ENCODE data around the gene TGM6.

Gene TGM6

GRCh38 chr20:2455771-2456497 lies 75.2 kb downstream of the TGM6 start:
- TF ChIP-seq CEBPB (IDR thresholded peaks at IDR 0.05), result no peak
- no peak for TF ChIP-seq TCF12 (IDR thresholded peaks at IDR 0.05; ENCODE audit: low read depth)
- no peak for TF ChIP-seq TAF1 (IDR thresholded peaks at IDR 0.05; ENCODE audit: low read depth)
- TF ChIP-seq RAD21 (IDR thresholded peaks at IDR 0.05; ENCODE audit: low read depth), result no peak
- TF ChIP-seq FOXM1 (IDR thresholded peaks at IDR 0.05; ENCODE audit: borderline replicate concordance, low read depth), result no peak
- TF ChIP-seq NFIC (IDR thresholded peaks at IDR 0.05), result no peak
- TF ChIP-seq USF1 (IDR thresholded peaks at IDR 0.05), result no peak
- no peak for TF ChIP-seq EP300 (IDR thresholded peaks at IDR 0.05; ENCODE audit: borderline replicate concordance)
- no peak for TF ChIP-seq MAX (IDR thresholded peaks at IDR 0.05)
- TF ChIP-seq YY1 (IDR thresholded peaks at IDR 0.05; ENCODE audit: low read depth), result no peak
- TF ChIP-seq EGR1 (IDR thresholded peaks at IDR 0.05), result no peak
- TF ChIP-seq ZBTB7A (IDR thresholded peaks at IDR 0.05; ENCODE audit: low read depth), result no peak
- no peak for TF ChIP-seq CREB1 (IDR thresholded peaks at IDR 0.05; ENCODE audit: low read depth)
- no peak for TF ChIP-seq REST (IDR thresholded peaks at IDR 0.05; ENCODE audit: low read depth)
- TF ChIP-seq TEAD4 (IDR thresholded peaks at IDR 0.05), result no peak

- no peak for TF ChIP-seq TEAD4 (IDR thresholded peaks at IDR 0.05)
- TF ChIP-seq MAX (IDR thresholded peaks at IDR 0.05), result no peak
- TF ChIP-seq USF1 (IDR thresholded peaks at IDR 0.05), result no peak
- no peak for TF ChIP-seq EP300 (IDR thresholded peaks at IDR 0.05; ENCODE audit: borderline replicate concordance)
- TF ChIP-seq CREB1 (IDR thresholded peaks at IDR 0.05; ENCODE audit: low read depth), result no peak
- no peak for TF ChIP-seq REST (IDR thresholded peaks at IDR 0.05; ENCODE audit: low read depth)
- no peak for TF ChIP-seq EGR1 (IDR thresholded peaks at IDR 0.05)
- TF ChIP-seq ZBTB7A (IDR thresholded peaks at IDR 0.05; ENCODE audit: low read depth), result no peak
- TF ChIP-seq RAD21 (IDR thresholded peaks at IDR 0.05; ENCODE audit: low read depth), result no peak
- TF ChIP-seq CEBPB (IDR thresholded peaks at IDR 0.05), result no peak
Measured at GRCh38 chr20:2458919-2459499, 78.3 kb downstream of the TGM6 start.

GRCh38 chr20:2459981-2460751 lies 79.5 kb downstream of the TGM6 start:
- TF ChIP-seq ZBTB7A (IDR thresholded peaks at IDR 0.05; ENCODE audit: low read depth), result no peak

GRCh38 chr20:2460752-2461424 lies 80.2 kb downstream of the TGM6 start:
- TF ChIP-seq TAF1 (IDR thresholded peaks at IDR 0.05; ENCODE audit: low read depth), result no peak

GRCh38 chr20:2462484-2462883 lies 81.8 kb downstream of the TGM6 start:
- no peak for TF ChIP-seq MAX (IDR thresholded peaks at IDR 0.05)
- TF ChIP-seq FOXM1 (IDR thresholded peaks at IDR 0.05; ENCODE audit: borderline replicate concordance, low read depth), result no peak
- TF ChIP-seq ZBTB7A (IDR thresholded peaks at IDR 0.05; ENCODE audit: low read depth), result no peak
